Fibroblast of lung (primary cell): ENCODE data around the gene MAGI2.

Experiments
- CTCF ChIP-seq, 2 donors: IDR thresholded peaks in 1 of 2; conservative IDR thresholded peaks in 1 of 2; 1 replicate in 1 of 2; 2 replicates in 1 of 2; pipeline ENCODE4 v1.5.1; 2011 to 2012; ENCODE audit warnings: low read length in 2 of 2, control low read depth in 1 of 2, inconsistent platforms in 1 of 2, low read depth in 1 of 2, mild to moderate bottlenecking in 1 of 2
- EZH2 ChIP-seq: IDR thresholded peaks from 2 replicates; pipeline ENCODE4 v1.5.1; 2012; ENCODE audit warnings: low read length, control low read depth, mild to moderate bottlenecking; ENCODE audit errors: missing control alignments

GRCh38 chr7:78514634-78515033 is 938.8 kb downstream of the MAGI2 start:
- no peak for TF ChIP-seq CTCF (conservative IDR thresholded peaks at IDR 0.05 in 1 of 2, IDR thresholded peaks at IDR 0.05 in 1 of 2; ENCODE audit: low read depth in 1 of 2, low read length in 2 of 2)
- TF ChIP-seq EZH2, result no peak
